Esophagus squamous epithelium (tissue), 5 donors: ENCODE measurements around the gene PRRT3. TPM values are rescaled to one million over a fixed set of nuclear protein-coding genes. Genes with fewer than 3 reads are reported as not detected.
A peak's percentile ranks its signal among the peaks of the same experiment; 100 is the strongest.

Experiments used
- DNase-seq: peaks from one replicate; lab custom pipeline; 2025; lab: John Stamatoyannopoulos, UW
- H3K27ac ChIP-seq, 4 donors: fragments of 200-600 bp; sonication (generic); one replicate each; pipeline ENCODE4 v1.5.1; 2016 to 2019; ENCODE audit warnings: mild to moderate bottlenecking in 1 of 4
- H3K27me3 ChIP-seq, 4 donors: fragments of 200-600 bp; sonication (generic); 1 replicate in 3 of 4; 2 replicates in 1 of 4; pipeline versions ENCODE4 v1.5.1 to v1.6.0; 2017 to 2021; ENCODE audit warnings: antibody characterized with exemption in 1 of 4
- H3K36me3 ChIP-seq, 3 donors: fragments of 200-600 bp; sonication (generic); one replicate each; pipeline ENCODE4 v1.5.1; 2016 to 2019
- H3K4me1 ChIP-seq, 3 donors: fragments of 200-600 bp; sonication (generic); one replicate each; pipeline ENCODE4 v1.5.1; 2017 to 2019
- H3K4me3 ChIP-seq, 4 donors: fragments of 200-600 bp; sonication (generic); 1 replicate in 3 of 4; 2 replicates in 1 of 4; pipeline ENCODE4 v1.5.1; 2016 to 2019; ENCODE audit warnings: mild to moderate bottlenecking in 2 of 4, moderate library complexity in 1 of 4
- H3K9me3 ChIP-seq, 3 donors: fragments of 200-600 bp; sonication (generic); one replicate each; pipeline ENCODE4 v1.5.1; 2016 to 2019
- POLR2A ChIP-seq, 4 donors: fragments of 450-650 bp; IDR thresholded peaks; one replicate each; pipeline ENCODE4 v1.6.1; 2017; ENCODE audit warnings: antibody characterized with exemption in 4 of 4, mild to moderate bottlenecking in 4 of 4, moderate library complexity in 3 of 4
- WGBS, 2 donors: methylation state at CpG; one replicate each; pipeline ENCODE4 v1.1.5; 2018; 5-methylcytosine and 5-hydroxymethylcytosine counted together
- intact Hi-C: fragments of 100-400 bp; cut with DNase I; formaldehyde crosslinking; loops from one replicate; pipeline ENCODE4 v1.15.0; 2022
- total RNA-seq, 4 donors: library from RNA; depleted of rRNA; stranded (reverse); fragments of >200 nt; gene quantifications; one replicate each; pipeline ENCODE4 v1.1.0, GENCODE V29; 2016
- TF ChIP-seq, protein P1 (sequence below), 6 experiments: fragments of 450-650 bp in 4 of 6; fragments of 200-600 bp in 2 of 6; sonication (generic) in 2 of 6; IDR thresholded peaks; one replicate each; pipeline ENCODE4 v1.5.1; 2016 to 2019; ENCODE audit warnings: antibody characterized with exemption in 6 of 6, mild to moderate bottlenecking in 4 of 6, moderate library complexity in 4 of 6
- donor health status: DM: yes; HTN: yes; CAD: no.

The PRRT3 gene
- total RNA-seq, 4 donors from 2014 or later, result 0.72 to 1.9 (median 1.0) TPM

DNA sequence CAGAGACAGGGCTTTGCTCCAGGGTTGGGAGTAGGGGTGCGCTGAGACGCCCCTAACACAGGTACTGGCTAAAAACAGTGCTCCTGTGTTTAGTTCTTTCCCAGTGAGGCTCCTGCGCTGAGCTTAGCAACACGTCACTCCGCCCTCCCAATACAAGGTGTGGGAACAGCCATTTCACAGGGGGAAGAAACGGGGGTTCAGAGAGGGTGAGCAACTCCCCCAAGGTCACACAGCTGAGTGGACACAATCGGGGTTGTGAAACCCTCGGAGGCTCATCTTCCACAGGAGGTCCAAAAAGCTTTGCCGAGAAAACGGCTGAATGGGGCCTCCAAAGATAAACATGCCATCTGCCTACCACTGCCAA, 628 bp downstream of the PRRT3 start:
- Histone ChIP-seq H3K4me3 (peak overlapping the region; percentile 29 to 82 (median 46)), H3K27ac (no peak overlapping the region), H3K4me1 (peaks cover 18 to 44% (median 20%) of the 10 kb centered on the region in 3 donors), H3K36me3 (peaks cover 0 to 18% (median 0%) of the 10 kb centered on the region in 3 donors), H3K9me3 (no peaks in the 10 kb centered on the region), H3K27me3 (peaks cover 0 to 3% (median 0%) of the 10 kb centered on the region in 4 donors)
- intact Hi-C loops, result no loop called here
- DNase-seq, result no peak
- no peak for TF ChIP-seq POLR2A (IDR thresholded peaks at IDR 0.05)
- TF ChIP-seq, protein P1, sequence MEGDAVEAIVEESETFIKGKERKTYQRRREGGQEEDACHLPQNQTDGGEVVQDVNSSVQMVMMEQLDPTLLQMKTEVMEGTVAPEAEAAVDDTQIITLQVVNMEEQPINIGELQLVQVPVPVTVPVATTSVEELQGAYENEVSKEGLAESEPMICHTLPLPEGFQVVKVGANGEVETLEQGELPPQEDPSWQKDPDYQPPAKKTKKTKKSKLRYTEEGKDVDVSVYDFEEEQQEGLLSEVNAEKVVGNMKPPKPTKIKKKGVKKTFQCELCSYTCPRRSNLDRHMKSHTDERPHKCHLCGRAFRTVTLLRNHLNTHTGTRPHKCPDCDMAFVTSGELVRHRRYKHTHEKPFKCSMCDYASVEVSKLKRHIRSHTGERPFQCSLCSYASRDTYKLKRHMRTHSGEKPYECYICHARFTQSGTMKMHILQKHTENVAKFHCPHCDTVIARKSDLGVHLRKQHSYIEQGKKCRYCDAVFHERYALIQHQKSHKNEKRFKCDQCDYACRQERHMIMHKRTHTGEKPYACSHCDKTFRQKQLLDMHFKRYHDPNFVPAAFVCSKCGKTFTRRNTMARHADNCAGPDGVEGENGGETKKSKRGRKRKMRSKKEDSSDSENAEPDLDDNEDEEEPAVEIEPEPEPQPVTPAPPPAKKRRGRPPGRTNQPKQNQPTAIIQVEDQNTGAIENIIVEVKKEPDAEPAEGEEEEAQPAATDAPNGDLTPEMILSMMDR (IDR thresholded peaks at IDR 0.05), result no peak
- 11 to 57% methylated on average over 4 to 8 of the region's 10 CpGs for WGBS, 2 donors

DNA sequence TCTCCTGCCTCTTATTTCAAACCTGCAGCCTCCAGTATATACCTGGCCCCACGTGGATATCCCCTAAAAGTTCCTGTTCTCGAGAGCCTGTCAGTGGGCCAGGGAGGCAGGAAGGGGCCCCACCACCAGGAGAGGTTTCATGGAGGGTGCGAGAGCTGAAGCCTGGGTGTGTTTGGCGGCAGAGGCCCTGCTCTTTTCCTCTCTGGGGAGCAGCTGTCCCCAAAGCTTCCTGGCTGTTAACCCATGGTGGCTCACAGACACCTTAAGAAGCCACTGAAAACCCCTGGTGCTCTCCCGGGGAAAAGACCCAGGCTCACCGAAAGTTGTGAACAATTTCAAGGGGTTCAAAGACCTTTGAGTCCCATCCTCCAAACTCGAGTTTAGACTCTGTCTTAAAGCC, 1.1 kb downstream of the PRRT3 start:
- no peak overlapping the region for H3K4me3 ChIP-seq
- H3K27me3 ChIP-seq, result peaks cover 0 to 3% (median 0%) of the 10 kb centered on the region in 4 donors
- 47% methylated on average over 6 of the region's 7 CpGs; no CpG with 5 or more reads in 1 of the 2 donors for WGBS, 2 donors
- H3K9me3 ChIP-seq, result no peaks in the 10 kb centered on the region
- TF ChIP-seq POLR2A (IDR thresholded peaks at IDR 0.05), result no peak
- TF ChIP-seq, protein P1 (IDR thresholded peaks at IDR 0.05), result no peak
- H3K36me3 ChIP-seq, result peaks cover 0 to 18% (median 0%) of the 10 kb centered on the region in 3 donors
- intact Hi-C loops, result no loop called here
- H3K4me1 ChIP-seq, result peaks cover 18 to 48% (median 20%) of the 10 kb centered on the region in 3 donors
- no peak overlapping the region for H3K27ac ChIP-seq
- DNase-seq, result no peak

DNA sequence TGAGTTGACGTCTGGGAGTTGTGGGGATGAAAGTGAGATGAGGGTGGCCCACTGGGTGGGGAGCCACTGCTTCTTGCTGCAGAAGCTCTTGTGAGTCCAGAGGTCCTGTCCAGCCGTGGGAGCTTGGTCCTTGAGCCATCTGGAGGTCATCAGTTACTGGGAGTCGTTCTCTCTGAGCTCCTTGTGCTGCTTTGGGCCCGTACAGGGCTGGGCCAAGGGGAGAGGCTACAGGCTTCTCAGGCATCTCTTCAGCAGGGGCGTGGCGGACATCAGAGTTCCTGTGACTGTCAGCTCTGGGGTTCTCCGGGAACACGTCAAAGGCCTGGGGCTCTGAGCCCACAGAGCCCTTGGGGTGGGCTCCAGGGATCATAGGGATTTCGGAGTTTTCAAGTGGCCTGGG, 2.6 kb downstream of the PRRT3 start:
- Histone ChIP-seq H3K27me3 (peaks cover 0 to 3% (median 0%) of the 10 kb centered on the region in 4 donors), H3K36me3 (peaks cover 0 to 18% (median 0%) of the 10 kb centered on the region in 3 donors), H3K27ac (no peak overlapping the region), H3K9me3 (no peaks in the 10 kb centered on the region), H3K4me1 (peaks cover 18 to 52% (median 20%) of the 10 kb centered on the region in 3 donors), H3K4me3 (no peak overlapping the region)
- DNase-seq, result no peak
- no peak for TF ChIP-seq POLR2A (IDR thresholded peaks at IDR 0.05)
- TF ChIP-seq, protein P1 (IDR thresholded peaks at IDR 0.05), result no peak
- intact Hi-C loops, result loop anchor here (10.0 kb wide), 1 partner anchor 65 kb away; no protein-coding TSS in a partner anchor
- WGBS, 2 donors, result 80% methylated on average over 1 of the region's 9 CpGs; no CpG with 5 or more reads in 1 of the 2 donors

DNA sequence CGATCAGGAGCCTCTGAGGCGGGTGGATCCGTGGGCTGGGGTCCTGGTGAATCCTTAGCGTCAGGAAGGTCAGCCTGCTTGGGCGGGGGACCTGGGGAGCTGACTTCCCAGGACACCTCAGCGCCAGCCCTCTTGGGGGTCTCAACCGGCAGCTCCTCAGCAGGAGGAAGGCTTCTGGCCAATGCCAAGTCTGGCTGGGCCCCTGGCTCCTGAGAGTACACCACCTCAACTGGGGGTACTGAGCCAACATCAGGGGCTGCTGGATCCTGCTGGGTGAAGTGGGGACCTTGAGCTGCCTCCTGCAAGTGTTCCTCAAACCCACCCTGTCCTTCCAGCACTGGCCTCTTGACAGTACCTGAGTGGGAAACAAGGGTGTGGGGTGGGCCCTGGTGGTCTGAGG, 3.1 kb downstream of the PRRT3 start:
- Histone ChIP-seq H3K4me3 (no peak overlapping the region), H3K36me3 (peaks cover 0 to 23% (median 0%) of the 10 kb centered on the region in 3 donors), H3K27ac (no peak overlapping the region), H3K4me1 (peaks cover 18 to 52% (median 20%) of the 10 kb centered on the region in 3 donors), H3K27me3 (peaks cover 0 to 3% (median 0%) of the 10 kb centered on the region in 4 donors), H3K9me3 (no peaks in the 10 kb centered on the region)
- WGBS, 2 donors, result 90 to 94% methylated on average over 2 to 3 of the region's 7 CpGs
- TF ChIP-seq, protein P1 (IDR thresholded peaks at IDR 0.05), result no peak
- TF ChIP-seq POLR2A (IDR thresholded peaks at IDR 0.05), result no peak
- intact Hi-C loops, result loop anchor here (10.0 kb wide), 1 partner anchor 66 kb away; no protein-coding TSS in a partner anchor
- DNase-seq, result no peak

DNA sequence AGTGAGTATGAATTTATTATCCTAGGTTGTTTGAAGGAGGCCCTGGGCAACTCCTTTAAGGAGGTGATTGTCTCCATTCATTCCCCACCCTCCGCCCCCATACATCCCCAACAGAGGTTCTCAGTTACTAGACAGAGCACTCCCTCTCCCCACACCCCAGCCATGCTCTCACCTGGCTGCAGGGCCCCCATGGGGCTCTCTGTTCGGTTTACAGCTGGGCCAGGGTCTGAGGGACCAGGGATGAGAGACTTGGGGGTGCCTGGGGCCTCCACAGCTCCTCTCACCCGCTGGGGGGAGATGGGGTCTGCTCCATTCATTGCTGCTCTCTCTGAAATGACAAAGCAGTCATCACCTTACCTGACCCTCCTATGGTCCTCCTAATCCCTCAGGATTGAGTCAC, 3.6 kb downstream of the PRRT3 start:
- DNase-seq, result no peak
- Histone ChIP-seq H3K36me3 (peaks cover 0 to 27% (median 0%) of the 10 kb centered on the region in 3 donors), H3K27me3 (peaks cover 0 to 3% (median 0%) of the 10 kb centered on the region in 4 donors), H3K27ac (no peak overlapping the region), H3K4me1 (peaks cover 18 to 52% (median 20%) of the 10 kb centered on the region in 3 donors), H3K9me3 (no peaks in the 10 kb centered on the region), H3K4me3 (no peak overlapping the region)
- intact Hi-C loops, result loop anchor here (10.0 kb wide), 1 partner anchor 66 kb away; no protein-coding TSS in a partner anchor
- no peak for TF ChIP-seq POLR2A (IDR thresholded peaks at IDR 0.05)
- TF ChIP-seq, protein P1 (IDR thresholded peaks at IDR 0.05), result no peak
- 90 to 93% methylated on average over 2 of the region's 3 CpGs for WGBS, 2 donors
